Stomach (tissue), 19 donors: ENCODE results near the gene ACAT1. TPM values are rescaled to one million over a fixed set of nuclear protein-coding genes. Genes with fewer than 3 reads are reported as not detected.

Experiments used
- DNase-seq, 2 donors: peaks; one replicate each; pipeline versions ENCODE4 v3.0.0 to v3.0.0-alpha.2; 2013 to 2019
- H3K27ac ChIP-seq, 5 donors: fragments of 200-600 bp in 4 of 5; sonication (generic) in 4 of 5; one replicate each; pipeline ENCODE4 v1.5.1; 2013 to 2019; ENCODE audit warnings: mild to moderate bottlenecking in 1 of 5, moderate library complexity in 1 of 5
- H3K27me3 ChIP-seq, 3 donors: fragments of 200-600 bp; sonication (generic); one replicate each; pipeline ENCODE4 v1.5.1; 2017 to 2019; ENCODE audit warnings: mixed run types in 1 of 3
- H3K36me3 ChIP-seq, 4 donors: fragments of 200-600 bp; sonication (generic); 1 replicate in 3 of 4; 2 replicates in 1 of 4; pipeline ENCODE4 v1.5.1; 2016 to 2019
- H3K4me1 ChIP-seq, 4 donors: fragments of 200-600 bp; sonication (generic); one replicate each; pipeline ENCODE4 v1.5.1; 2016 to 2019
- H3K4me3 ChIP-seq, 4 donors: fragments of 200-600 bp; sonication (generic) in 3 of 4; one replicate each; pipeline ENCODE4 v1.5.1; 2016 to 2019; ENCODE audit warnings: mild to moderate bottlenecking in 1 of 4
- H3K9me3 ChIP-seq, 4 donors: fragments of 200-600 bp; sonication (generic); one replicate each; pipeline ENCODE4 v1.5.1; 2016 to 2019
- CTCF ChIP-seq, 7 experiments: fragments of 450-650 bp in 4 of 7; fragments of 200-600 bp in 3 of 7; sonication (generic) in 3 of 7; IDR thresholded peaks; one replicate each; pipeline ENCODE4 v1.5.1; 2016 to 2019; ENCODE audit warnings: antibody characterized with exemption in 7 of 7, control low read depth in 2 of 7, mild to moderate bottlenecking in 1 of 7
- EP300 ChIP-seq: sonication (generic); formaldehyde crosslinking; IDR thresholded peaks from one replicate; pipeline ENCODE4 v1.6.1; 2017; ENCODE audit warnings: antibody characterized with exemption
- POLR2A ChIP-seq, 4 donors: fragments of 450-650 bp; IDR thresholded peaks; one replicate each; pipeline ENCODE4 v1.6.1; 2016; ENCODE audit warnings: antibody characterized with exemption in 4 of 4, control low read depth in 2 of 4, mild to moderate bottlenecking in 1 of 4, moderate library complexity in 1 of 4
- POLR2AphosphoS5 ChIP-seq, 3 donors: sonication (generic); formaldehyde crosslinking; IDR thresholded peaks; one replicate each; pipeline ENCODE4 v1.6.1; 2016; ENCODE audit warnings: antibody characterized with exemption in 3 of 3
- WGBS, 5 donors: extraction: QIAGEN DNeasy Blood & Tissue Kit in 3 of 5; methylation state at CpG; one replicate each; pipeline versions ENCODE4 v1.1.5 to v1.1.7; 2013 to 2018; 5-methylcytosine and 5-hydroxymethylcytosine counted together
- intact Hi-C: fragments of 100-400 bp; cut with DNase I; formaldehyde crosslinking; loops from one replicate; pipeline ENCODE4 v1.15.1; 2023; ENCODE audit warnings: low total_unique reads
- long read RNA-seq, 10 donors: transcript quantifications; one replicate each; lab custom pipeline, GENCODE V29; 2026
- polyA plus RNA-seq, 3 donors: library from polyadenylated mRNA; stranded (reverse); fragments of 200-250 nt; gene quantifications; one replicate each; pipeline ENCODE4 v1.2.3, GENCODE V29; 2013
- total RNA-seq, 5 donors: library from RNA; depleted of rRNA; stranded (reverse); fragments of >200 nt; gene quantifications; one replicate each; pipeline versions ENCODE4 v1.1.0 to v1.2.3, GENCODE V29; 2014 to 2016
- donor health status: healthy with polysubstance abuse.
- donor health status: Bipolar disorder and iron deficiency.
- donor health status: healthy.

ACAT1 gene
- total RNA-seq: 100 to 1,000 TPM in 2 of 5 donors, 10 to 100 TPM in 3; 24.1 to 162 (median 69.0) TPM
- polyA plus RNA-seq: 10 to 100 TPM; 80.7 to 95.2 (median 81.0) TPM
- long read RNA-seq, donor 1, partial matches to known transcripts: 0 of 5 reads
- long read RNA-seq, donor 1, other reads (novel, unspliced or antisense): 0 of 5 reads
- long read RNA-seq, donor 2, transcript ACAT1-201 (12 exons, 1,761 nt): major isoform, 5 of 6 reads
- long read RNA-seq, donor 2, partial matches to known transcripts: 0 of 6 reads
- long read RNA-seq, donor 2, other reads (novel, unspliced or antisense): 0 of 6 reads
- long read RNA-seq, donor 3, partial matches to known transcripts: 0 of 5 reads
- long read RNA-seq, donor 3, other reads (novel, unspliced or antisense): 0 of 5 reads
- long read RNA-seq, donor 4: 0 reads
- long read RNA-seq, donor 5, transcript ACAT1-201 (12 exons, 1,761 nt): major isoform, 15 of 17 reads
- long read RNA-seq, donor 5, partial matches to known transcripts: 0 of 17 reads
- long read RNA-seq, donor 5, other reads (novel, unspliced or antisense): 0 of 17 reads
- long read RNA-seq, donor 6, transcript ACAT1-201 (12 exons, 1,761 nt): major isoform, 31 of 42 reads
- long read RNA-seq, donor 6, partial matches to known transcripts: 11 of 42 reads
- long read RNA-seq, donor 6, other reads (novel, unspliced or antisense): 0 of 42 reads
- long read RNA-seq, donor 7, transcript ACAT1-201 (12 exons, 1,761 nt): major isoform, 16 of 23 reads
- long read RNA-seq, donor 7, transcript ACAT1-210 (2 exons, 558 nt): minor isoform, 5 of 23 reads
- long read RNA-seq, donor 7, partial matches to known transcripts: 0 of 23 reads
- long read RNA-seq, donor 7, other reads (novel, unspliced or antisense): 0 of 23 reads
- long read RNA-seq, donor 8, transcript ACAT1-201 (12 exons, 1,761 nt): major isoform, 11 of 12 reads
- long read RNA-seq, donor 8, partial matches to known transcripts: 0 of 12 reads
- long read RNA-seq, donor 8, other reads (novel, unspliced or antisense): 0 of 12 reads
- long read RNA-seq, donor 9, transcript ACAT1-201 (12 exons, 1,761 nt): major isoform, 9 of 22 reads
- long read RNA-seq, donor 9, partial matches to known transcripts: 9 of 22 reads
- long read RNA-seq, donor 9, other reads (novel, unspliced or antisense): 0 of 22 reads
- long read RNA-seq, donor 10, partial matches to known transcripts: 0 of 4 reads
- long read RNA-seq, donor 10, other reads (novel, unspliced or antisense): 0 of 4 reads

- peak in 5 of 7 experiments; percentile 19 to 65 (median 29) for TF ChIP-seq CTCF (IDR thresholded peaks at IDR 0.05)
- TF ChIP-seq EP300: no peak
- TF ChIP-seq POLR2AphosphoS5 (IDR thresholded peaks at IDR 0.05): peak; percentile 72 to 97 (median 85)
- TF ChIP-seq POLR2A (IDR thresholded peaks at IDR 0.05): peak in 2 of 4 donors; percentile 65 to 79
- WGBS, 5 donors: 0 to 1% (median 0%) methylated on average over 42 to 73 of the region's 73 CpGs
- peaks cover 0 to 7% (median 2%) of the 10 kb centered on the region in 4 donors for H3K36me3 ChIP-seq
- no peaks in the 10 kb centered on the region for H3K9me3 ChIP-seq
- H3K27me3 ChIP-seq: no peaks in the 10 kb centered on the region
- peak within 1 kb of the TSS; percentile 91 to 97 (median 93) for H3K27ac ChIP-seq
- peak; percentile 98 to 99 for DNase-seq
- intact Hi-C loops: no loop called here
- H3K4me3 ChIP-seq: peak within 1 kb of the TSS; percentile 70 to 89 (median 81)
- H3K4me1 ChIP-seq: peaks cover 21 to 43% (median 41%) of the 10 kb centered on the region in 4 donors
Measured at GRCh38 chr11:108121274-108122155, at the start of gene ACAT1. TSS of gene ACAT1 (plus strand) at chr11:108121567. CDS start at chr11:108121607, 40 bp downstream.

- peak in 1 of 2 donors; percentile 18 for DNase-seq
- Histone ChIP-seq H3K36me3 (peaks cover 3 to 72% (median 57%) of the 10 kb centered on the region in 4 donors), H3K9me3 (no peaks in the 10 kb centered on the region), H3K4me3 (no peak overlapping the region), H3K27ac (no peak overlapping the region), H3K4me1 (no peaks in the 10 kb centered on the region), H3K27me3 (no peaks in the 10 kb centered on the region)
- 44 to 77% (median 59%) methylated on average over 1 of the region's 1 CpG for WGBS, 5 donors
- TF ChIP-seq POLR2A (IDR thresholded peaks at IDR 0.05) (no peak), POLR2AphosphoS5 (IDR thresholded peaks at IDR 0.05) (no peak), CTCF (IDR thresholded peaks at IDR 0.05) (no peak), EP300 (no peak)
- intact Hi-C loops: no loop called here
Measured at GRCh38 chr11:108084811-108085210, 36.6 kb upstream of the ACAT1 start.

- intact Hi-C loops: no loop called here
- TF ChIP-seq POLR2AphosphoS5 (IDR thresholded peaks at IDR 0.05): no peak
- no peak for TF ChIP-seq CTCF (IDR thresholded peaks at IDR 0.05)
- no peak for TF ChIP-seq POLR2A (IDR thresholded peaks at IDR 0.05)
- no peak for TF ChIP-seq EP300
- Histone ChIP-seq H3K4me1 (no peaks in the 10 kb centered on the region), H3K4me3 (no peak overlapping the region), H3K27me3 (no peaks in the 10 kb centered on the region), H3K9me3 (no peaks in the 10 kb centered on the region), H3K36me3 (peaks cover 3 to 72% (median 56%) of the 10 kb centered on the region in 4 donors), H3K27ac (no peak overlapping the region)
- DNase-seq: no peak
- WGBS, 5 donors: 96 to 99% (median 97%) methylated on average over 2 of the region's 2 CpGs
Measured at GRCh38 chr11:108085672-108086071, 35.7 kb upstream of the ACAT1 start.
